ENCODE data around the gene EZH2.

GRCh38 chr7:148831782-148832181, 52.3 kb downstream of the EZH2 start:
- TF ChIP-seq, protein P1, sequence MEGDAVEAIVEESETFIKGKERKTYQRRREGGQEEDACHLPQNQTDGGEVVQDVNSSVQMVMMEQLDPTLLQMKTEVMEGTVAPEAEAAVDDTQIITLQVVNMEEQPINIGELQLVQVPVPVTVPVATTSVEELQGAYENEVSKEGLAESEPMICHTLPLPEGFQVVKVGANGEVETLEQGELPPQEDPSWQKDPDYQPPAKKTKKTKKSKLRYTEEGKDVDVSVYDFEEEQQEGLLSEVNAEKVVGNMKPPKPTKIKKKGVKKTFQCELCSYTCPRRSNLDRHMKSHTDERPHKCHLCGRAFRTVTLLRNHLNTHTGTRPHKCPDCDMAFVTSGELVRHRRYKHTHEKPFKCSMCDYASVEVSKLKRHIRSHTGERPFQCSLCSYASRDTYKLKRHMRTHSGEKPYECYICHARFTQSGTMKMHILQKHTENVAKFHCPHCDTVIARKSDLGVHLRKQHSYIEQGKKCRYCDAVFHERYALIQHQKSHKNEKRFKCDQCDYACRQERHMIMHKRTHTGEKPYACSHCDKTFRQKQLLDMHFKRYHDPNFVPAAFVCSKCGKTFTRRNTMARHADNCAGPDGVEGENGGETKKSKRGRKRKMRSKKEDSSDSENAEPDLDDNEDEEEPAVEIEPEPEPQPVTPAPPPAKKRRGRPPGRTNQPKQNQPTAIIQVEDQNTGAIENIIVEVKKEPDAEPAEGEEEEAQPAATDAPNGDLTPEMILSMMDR (IDR thresholded peaks at IDR 0.05; ENCODE audit: insufficient read depth, low read length), result no peak
- TF ChIP-seq POLR2AphosphoS5 (IDR thresholded peaks at IDR 0.05; ENCODE audit: low read depth) (no peak), SPI1 (IDR thresholded peaks at IDR 0.05; ENCODE audit: borderline replicate concordance, low read depth) (no peak), GABPA (IDR thresholded peaks at IDR 0.05; ENCODE audit: low read depth) (no peak)
- TF ChIP-seq, protein P2, sequence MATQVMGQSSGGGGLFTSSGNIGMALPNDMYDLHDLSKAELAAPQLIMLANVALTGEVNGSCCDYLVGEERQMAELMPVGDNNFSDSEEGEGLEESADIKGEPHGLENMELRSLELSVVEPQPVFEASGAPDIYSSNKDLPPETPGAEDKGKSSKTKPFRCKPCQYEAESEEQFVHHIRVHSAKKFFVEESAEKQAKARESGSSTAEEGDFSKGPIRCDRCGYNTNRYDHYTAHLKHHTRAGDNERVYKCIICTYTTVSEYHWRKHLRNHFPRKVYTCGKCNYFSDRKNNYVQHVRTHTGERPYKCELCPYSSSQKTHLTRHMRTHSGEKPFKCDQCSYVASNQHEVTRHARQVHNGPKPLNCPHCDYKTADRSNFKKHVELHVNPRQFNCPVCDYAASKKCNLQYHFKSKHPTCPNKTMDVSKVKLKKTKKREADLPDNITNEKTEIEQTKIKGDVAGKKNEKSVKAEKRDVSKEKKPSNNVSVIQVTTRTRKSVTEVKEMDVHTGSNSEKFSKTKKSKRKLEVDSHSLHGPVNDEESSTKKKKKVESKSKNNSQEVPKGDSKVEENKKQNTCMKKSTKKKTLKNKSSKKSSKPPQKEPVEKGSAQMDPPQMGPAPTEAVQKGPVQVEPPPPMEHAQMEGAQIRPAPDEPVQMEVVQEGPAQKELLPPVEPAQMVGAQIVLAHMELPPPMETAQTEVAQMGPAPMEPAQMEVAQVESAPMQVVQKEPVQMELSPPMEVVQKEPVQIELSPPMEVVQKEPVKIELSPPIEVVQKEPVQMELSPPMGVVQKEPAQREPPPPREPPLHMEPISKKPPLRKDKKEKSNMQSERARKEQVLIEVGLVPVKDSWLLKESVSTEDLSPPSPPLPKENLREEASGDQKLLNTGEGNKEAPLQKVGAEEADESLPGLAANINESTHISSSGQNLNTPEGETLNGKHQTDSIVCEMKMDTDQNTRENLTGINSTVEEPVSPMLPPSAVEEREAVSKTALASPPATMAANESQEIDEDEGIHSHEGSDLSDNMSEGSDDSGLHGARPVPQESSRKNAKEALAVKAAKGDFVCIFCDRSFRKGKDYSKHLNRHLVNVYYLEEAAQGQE (IDR thresholded peaks at IDR 0.05; ENCODE audit: insufficient replicate concordance, low read depth), result no peak

Data from HL-60 (cell line).